HT1080 (cell line): ENCODE data around the gene LAMC1. TPM values are rescaled to one million over a fixed set of nuclear protein-coding genes. Genes with fewer than 3 reads are reported as not detected.

Experiments used
- DNase-seq: peaks from one replicate; pipeline ENCODE4 v3.0.0-alpha.2; 2015; ENCODE audit warnings: low read depth
- total RNA-seq: library from RNA; depleted of rRNA; stranded (reverse); fragments of >200 nt; shearing (Covaris generic); gene quantifications from 2 replicates; pipeline ENCODE4 v1.2.3, GENCODE V29; 2014

Gene LAMC1
- total RNA-seq, 1 experiment from 2014 or later = 139 TPM

DNA sequence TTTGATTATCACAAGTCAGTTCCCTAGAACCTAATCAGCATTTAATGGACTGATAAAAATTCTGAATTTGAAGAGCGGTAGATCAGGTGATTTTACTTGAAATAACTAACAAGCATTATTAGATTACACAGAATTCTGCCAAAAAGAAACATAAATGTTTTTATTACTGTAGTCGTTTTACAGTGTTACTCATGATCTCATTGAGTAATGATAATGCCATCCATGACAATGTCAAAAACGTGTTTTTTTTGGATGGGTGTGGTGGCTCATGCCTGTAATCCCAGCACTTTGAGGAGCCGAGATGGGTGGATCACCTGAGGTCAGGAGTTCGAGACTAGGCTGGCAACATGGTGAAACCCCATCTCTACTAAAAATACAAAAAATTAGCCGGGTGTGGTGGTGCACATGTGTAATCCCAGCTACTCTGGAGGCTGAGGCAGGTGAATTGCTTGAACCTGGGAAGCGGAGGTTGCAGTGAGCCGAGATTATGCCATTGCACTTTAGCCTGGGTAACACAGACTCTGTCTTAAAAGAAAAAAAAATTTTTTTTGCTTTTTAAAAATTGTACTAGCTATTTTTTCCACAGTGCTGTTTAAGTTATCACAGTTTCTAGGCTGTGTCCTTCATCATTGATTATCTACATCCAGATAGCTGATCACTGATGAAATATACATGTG, 56.6 kb downstream of the LAMC1 start:
- DNase-seq = no peak

DNA sequence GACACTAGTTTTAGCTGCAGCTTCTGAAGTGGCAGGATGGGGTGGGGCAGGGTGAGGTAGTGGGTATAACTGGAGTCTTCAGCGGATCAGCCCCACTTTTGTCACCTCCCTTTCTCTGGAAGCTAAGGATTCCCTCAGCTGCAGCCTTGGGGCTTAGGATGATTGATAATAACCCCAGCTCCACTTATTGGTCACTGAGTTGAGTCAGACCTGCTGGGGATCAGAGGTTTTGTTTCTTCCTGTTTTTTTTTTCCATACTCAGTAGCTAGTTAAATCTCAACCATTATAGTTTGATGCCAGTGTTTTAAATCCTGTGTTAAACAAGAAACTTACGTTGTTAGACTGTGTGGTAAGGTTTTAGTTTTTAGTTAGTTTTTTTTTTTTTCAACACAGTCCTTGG, 57.2 kb downstream of the LAMC1 start:
- DNase-seq = peak; percentile 52

DNA sequence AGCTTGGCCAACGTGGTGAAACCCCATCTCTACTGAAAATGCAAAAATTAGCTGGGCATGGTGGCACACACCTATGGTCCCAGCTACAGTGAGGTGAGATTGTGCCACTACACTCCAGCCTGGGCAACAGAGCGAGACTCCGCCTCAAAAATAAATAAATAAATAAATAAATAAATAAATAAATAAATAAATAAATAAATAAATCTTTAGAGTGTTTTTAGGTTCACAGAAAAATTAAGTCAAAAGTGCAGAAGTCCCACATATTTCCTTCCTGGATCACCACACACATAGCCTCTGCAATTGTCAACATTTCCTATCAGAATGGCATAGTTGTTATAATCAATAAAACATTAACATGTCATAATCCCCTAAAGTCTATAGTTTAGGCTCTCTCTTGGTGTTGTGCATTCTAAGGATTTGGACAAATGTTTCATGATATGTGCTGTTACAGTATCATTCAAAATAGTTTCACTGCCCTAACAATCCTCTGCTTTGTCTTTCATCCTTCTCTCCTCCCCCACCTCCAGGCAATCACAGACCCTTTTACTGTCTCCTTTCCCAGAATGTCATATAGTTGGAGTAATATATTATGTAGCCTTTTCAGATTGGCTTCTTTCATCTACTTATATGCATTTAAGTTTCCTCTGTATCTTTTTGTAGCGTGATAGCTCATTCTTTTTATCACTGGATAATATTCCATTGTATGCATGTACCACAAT, 58.3 kb downstream of the LAMC1 start:
- DNase-seq = no peak

DNA sequence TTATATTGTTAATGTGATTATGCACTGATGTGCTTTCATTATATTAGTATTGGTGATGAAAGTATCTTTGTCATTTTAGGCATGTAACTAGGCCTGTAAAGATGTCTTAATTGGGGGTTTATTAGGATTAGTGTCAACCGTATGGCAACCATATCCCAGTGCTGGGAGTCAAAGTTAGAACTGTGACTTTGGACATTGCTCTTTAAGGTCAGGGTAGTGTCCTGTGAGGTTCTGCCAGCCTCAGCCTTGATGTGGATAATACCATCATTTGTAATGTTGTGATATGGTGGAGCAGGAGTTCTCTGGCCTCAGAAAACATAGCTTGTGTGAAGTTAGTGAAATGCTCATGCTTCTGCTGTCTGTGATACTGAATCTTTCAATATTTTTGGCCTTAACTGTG, 59.4 kb downstream of the LAMC1 start:
- DNase-seq = no peak

DNA sequence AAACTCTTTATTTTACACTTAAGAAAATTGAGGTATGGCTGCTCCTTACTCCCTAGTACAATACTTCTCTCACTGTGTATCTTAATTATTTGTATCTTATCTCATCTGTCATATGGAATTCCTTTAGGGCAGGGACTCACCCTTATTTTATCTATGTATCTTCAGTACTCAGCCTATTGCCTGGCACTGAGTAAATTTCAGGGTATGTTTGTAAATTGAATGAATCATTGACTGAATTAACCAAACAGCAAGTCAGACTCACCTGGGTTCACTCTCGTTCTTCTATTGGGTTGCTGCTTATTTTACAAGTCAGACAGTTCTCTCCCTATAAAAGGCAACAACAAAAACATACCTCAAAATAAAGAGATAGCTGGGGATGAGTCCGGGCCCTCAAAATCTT, 63.8 kb downstream of the LAMC1 start:
- DNase-seq = no peak

DNA sequence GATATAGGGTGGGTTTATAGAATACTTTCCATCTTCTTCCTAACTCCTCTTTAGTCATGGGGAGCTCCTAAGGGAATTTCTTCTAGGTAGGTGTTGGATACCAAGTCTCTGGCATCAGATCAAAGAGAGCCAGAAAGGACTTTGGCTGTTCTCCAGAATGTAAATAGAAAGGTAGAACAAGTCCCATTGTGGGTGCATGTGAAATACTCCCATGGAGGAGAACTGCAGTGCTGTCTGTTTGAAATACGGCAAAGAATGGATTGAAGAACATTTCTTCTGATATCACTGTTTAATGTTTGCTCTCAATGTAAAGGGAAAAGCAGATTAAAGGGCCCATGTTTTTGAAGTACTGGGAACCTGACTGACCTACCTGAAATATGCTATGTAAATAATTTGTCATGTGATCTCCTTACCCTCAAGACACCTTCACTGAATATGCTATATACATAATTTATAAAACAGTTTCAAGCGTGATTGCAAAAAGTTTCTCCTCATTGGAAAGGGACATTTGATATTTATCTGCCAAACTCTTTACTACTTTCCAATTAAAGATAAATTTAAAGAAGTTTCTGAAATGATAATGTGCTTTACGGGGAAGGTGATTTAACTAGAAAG, 65.9 kb downstream of the LAMC1 start:
- no peak for DNase-seq

DNA sequence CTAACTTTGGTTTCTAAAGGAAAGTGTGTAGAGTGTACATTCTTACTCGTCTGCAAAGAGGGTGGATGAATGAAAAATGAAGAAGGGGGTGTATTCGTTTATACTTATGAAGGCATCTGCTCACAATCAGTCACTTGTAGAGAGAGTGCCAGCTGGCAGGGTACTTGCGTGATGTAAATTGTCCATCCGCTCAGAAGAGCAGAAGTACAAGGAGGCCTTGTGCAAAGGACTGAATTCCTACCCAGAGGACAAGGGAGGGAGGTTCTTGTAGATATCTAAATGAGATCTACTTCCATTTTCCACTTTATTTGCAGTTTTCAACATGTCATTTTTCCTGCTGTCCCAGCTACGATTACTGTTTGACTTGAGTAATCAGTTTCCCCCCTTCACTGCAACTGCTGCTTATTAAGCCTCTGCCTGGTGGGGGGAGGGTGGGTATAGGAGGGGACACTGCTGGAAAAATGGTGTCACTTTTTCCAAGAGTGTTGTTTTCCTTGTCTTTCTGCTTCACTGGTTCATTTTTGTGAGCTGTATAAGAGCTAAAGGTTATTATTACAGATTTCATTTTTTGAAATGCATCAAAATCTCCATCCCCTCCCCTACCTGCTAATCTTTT, 67.3 kb downstream of the LAMC1 start:
- DNase-seq = no peak

DNA sequence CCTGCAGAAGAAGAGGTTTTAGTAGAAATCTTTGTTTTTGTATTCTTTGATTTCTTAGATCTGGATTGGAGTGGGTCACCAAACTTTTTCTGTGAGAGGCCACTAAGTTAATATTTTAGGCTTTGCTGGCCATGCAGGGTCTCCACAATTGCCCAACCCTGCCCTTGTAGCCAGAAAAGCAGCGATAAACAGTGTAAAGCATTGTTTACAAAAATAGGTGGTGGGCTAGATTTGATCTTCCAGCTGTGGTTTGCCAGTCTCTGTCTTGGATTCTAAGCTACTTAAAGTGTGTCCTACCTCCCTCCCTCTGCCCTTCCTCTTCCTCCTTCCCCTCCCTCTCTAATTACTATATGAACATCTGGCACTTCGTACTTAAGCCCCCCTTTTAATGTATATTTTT, 68.0 kb downstream of the LAMC1 start:
- DNase-seq = no peak

DNA sequence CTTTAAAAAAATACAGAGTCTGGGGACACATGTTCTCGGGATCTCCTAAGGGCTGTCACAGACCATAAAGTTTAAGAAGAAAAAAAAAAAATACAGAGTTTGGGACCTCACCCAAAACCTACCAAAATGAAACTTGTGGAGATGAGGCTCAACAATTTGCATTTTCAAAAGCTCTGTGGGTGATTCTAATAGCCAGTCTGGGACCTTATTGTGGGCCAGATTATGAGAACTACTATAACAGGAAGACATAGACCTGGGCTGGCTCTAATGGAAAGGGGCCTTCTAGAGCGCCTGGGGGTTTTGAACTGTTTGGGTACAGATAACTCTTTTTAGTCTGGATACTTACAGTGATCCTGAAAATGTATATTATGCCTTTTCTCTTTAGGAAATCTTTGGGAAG, 69.1 kb downstream of the LAMC1 start:
- no peak for DNase-seq

DNA sequence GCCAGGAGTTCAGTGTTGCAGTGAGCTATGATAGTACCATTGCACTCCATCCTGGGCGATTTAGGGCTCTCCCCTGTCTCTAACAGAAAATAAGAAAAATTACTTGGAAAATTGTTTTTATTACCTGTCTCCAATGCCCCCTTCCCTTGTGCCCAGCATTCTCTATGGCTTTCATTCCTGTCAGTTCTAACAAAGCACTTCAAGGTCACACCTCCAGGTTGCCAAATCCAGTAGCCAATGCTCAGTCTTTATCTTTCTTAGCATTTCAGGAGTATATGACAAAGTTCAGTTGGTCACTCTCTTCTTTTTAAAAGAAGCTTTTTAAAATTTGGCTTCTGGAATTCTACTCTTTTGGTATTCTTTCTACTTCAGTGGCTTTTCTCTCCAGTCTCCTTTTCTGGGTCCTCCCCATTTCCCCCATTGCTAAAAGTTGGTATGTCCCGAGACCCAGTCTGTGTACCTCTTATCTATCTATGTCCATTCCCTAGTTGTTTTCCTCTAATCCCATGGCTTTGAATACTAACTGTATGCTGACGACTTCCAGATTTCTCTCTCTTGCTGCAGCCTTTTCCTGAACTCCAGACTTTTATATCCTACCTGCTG, 69.9 kb downstream of the LAMC1 start:
- DNase-seq = no peak

DNA sequence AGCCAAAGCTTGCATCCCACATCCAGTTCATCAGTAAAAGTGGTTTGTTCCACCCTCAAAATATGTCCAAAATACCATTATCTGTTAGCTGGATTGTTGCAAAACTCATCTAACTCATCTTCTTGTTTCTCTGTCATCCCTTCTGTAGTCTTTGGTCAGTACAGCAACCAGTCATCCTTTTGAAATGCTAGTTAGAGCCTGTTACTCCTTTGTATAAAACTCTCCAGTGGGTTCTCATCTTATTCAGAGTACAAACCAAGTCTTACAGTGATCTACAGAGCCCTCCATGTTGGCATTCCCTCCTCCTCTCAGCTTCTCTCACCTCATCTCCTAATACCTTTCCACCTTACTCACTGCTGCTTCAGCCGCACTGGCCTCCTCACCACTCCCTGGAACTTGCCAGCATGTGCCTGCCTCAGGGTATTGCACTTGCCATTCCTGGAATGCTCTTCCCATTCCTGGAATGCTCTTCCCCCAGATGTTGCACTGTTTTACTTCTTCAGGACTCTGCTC, 70.6 kb downstream of the LAMC1 start:
- peak; percentile 50 for DNase-seq

DNA sequence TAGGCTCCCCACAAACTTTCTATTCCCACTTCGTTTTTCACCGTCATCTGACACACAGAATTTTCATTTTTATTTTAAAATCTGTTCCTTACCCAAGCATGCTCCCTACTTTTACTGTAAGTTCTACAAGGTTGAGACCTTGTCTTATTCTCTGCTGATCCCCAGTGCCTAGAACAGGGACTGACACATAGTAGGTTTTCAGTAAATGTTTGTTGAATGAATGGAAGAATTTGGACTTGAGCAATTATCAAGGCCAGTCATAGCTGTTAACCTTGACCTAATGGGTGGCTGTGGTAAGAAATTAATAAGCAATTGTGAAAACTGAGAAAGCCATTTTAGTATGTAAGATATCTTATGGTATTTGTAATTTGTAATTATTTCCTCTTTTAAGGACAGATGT, 71.1 kb downstream of the LAMC1 start:
- DNase-seq = no peak

DNA sequence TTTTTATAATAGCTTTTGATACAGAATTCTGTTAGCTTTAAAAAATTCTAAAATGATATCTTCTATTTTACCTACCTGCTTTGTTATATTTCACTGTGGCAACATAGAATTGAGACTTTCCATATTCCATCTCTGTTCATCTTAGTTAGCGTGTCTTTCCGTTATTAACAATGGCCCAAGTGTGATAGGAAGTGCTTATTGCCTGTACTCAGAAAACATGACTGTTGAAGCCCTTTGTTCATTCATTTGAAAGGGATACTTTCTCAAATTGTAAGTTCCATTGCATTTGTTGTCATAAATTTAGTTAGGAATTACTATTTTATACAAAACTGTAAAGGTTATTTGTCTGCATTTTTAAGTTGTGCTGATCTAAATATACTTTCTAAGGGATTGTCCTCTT, 73.1 kb downstream of the LAMC1 start:
- DNase-seq = no peak

DNA sequence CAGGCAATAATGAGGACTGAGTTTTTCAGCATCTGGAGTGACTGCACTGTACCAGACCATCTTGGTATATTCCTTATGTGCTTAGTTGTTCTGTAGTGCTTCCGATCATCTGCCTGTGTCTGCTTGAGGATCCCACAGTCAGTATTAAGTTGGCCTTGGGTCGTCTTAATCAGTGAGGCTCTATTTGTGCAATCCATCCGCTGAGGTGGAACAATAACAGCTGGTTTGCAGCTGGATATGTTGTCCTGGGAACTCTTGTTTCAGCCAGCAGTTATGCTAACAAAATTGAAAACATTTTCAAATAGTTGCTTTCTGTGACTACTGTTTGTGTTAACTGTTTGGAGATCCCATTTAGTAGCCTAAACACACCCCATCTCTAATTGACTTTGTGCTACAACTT, 73.7 kb downstream of the LAMC1 start:
- no peak for DNase-seq

DNA sequence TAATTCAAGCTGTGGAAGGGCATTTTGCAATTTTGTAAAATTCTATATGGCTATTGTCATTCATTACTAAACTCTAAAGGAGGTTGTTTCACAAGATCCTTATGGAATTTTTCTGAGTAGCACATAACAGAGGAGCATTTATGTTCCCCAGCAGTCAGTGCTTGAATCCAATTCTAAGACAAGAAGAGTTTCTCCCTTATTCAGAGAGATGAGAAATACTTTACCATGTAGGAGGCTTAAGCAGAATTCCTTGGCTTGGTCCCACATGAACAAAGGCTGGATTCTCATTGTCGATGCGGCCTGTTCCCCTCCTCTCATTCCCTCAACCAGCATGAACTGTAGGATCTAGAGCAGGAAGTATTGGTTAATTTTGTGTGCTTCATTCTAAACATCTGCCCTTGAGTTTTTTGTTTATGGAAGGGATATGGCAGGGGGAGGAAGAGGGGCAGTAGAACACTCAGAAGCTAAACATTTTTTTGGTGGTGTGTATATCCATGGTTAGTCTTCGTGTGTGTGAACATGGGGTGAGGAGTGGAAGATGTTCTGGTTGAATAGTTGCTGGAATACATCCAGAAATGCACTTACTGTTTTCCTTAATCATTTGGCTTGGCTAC, 74.3 kb downstream of the LAMC1 start:
- no peak for DNase-seq

DNA sequence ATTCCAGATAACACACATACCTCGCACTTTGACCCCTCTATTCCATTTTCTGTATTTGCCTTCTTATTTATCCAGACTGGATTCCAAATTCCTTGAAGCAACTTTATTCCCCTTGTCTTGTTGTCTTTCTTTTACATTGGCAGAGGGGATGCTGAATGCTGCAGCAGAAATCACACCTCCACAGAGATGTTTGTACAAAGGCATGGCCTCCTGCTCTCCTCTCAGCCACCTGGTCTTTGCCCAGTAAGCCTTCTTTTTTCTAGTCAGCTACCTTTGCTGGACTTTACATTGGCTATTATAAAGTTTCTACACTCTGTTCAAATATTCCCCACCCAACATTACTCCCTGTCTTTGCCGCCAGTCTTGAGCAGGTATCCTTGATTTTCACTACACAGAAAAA, 75.1 kb downstream of the LAMC1 start:
- no peak for DNase-seq

DNA sequence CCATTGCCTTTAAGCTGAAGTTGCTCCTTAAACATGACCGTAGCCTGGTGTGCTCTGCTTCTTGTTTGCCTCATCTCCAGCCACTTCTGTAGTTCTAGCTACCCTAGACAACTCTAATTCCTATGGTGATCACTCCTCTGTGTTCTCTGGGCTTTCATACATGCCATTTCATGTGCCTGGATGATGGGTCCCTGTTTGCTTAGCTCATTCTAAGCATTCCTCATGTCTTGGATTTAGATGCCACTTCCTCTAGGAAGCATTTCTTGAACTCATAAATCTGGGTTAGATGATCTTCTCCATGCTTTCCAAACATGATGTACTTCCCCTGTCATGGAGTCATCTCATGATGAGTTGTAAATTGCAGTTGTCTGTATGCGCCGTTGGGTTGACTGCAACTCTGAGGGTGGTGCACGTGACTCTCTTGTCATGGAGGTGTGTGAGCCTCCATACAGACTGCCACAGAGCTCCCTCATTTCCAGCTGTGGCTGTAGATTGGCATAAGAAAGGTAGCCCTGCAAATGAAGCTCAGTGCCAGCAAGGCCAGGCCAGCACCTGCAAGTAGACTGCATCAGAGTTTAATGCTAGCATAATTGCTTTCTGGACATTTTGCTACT, 77.2 kb downstream of the LAMC1 start:
- no peak for DNase-seq

DNA sequence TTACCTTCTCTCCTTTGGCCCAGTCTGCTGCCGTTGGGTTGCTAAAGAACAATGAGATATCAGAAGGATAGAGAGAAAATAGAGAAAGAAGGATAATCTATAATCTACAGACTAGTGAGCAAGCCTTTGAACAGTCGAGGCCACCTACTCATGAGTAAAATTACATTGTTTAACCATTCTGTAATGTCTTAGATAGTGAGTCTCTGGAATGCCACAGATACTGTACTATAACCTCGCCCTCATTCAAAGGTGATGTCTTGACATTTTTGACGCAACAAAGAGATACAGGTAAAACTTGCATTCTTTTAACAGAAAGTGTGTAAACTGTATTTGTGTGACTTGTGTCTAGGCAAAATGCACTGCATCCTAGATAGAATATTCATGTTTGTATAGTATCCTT, 77.9 kb downstream of the LAMC1 start:
- no peak for DNase-seq

DNA sequence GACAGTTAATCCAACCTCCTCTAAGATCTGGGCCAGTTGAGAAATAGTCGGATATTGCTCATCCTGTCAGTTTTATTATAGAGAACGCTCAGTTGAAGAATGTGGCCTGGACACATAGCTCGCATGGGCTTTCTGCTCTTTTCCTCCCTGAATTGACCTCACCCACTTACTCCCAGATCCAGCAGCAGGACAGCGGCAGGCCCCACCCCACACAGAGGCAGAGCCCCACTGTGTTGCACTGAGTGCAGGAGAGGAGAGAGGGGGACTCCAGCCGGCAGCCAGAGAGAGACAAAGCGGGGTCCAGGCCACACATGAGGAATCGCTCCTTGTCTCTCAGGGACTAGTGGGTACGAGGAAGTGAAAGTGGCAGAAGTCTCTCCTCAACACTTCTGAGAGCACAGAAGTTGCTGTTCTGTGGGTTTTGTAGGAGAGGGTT, 78.6 kb downstream of the LAMC1 start:
- no peak for DNase-seq

DNA sequence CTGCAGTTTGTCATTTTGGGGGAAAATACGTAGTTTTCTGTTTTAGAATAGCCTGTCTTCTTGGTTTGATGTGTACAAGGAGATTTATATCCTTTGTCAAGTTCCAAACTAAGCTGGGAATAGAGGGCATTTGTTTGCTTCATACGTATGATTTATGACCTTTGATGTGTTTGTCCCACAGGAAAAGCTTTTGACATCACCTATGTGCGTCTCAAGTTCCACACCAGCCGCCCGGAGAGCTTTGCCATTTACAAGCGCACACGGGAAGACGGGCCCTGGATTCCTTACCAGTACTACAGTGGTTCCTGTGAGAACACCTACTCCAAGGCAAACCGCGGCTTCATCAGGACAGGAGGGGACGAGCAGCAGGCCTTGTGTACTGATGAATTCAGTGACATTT, 79.9 kb downstream of the LAMC1 start:
- no peak for DNase-seq

DNA sequence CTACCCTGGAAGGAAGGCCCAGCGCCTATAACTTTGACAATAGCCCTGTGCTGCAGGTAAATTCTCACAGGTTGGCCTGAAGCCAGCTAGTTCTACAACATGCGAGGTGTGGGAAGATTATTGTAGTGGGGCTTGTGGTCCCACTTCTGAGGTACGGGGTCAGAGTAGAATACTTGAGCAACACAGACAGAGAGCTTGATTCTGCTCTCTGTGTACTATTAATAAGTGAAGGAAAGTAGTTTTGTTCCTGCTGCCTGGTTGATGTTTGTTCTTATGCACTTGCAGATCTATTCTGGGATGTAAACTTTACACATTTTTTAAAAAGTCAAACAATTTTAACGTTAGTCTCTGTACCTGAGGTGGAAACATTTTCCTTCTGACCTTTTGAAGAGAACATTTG, 80.4 kb downstream of the LAMC1 start:
- DNase-seq = no peak
